GM21717 (cell line): ENCODE results near the gene MCM10.

ENCODE experiments used
- ATAC-seq: cut with Tn5 transposase; IDR thresholded peaks from one replicate; pipeline ENCODE4 v1.9.1; 2021; ENCODE audit warnings: mild to moderate bottlenecking, moderate library complexity; ENCODE audit not compliant: unreplicated experiment

The MCM10 gene

DNA sequence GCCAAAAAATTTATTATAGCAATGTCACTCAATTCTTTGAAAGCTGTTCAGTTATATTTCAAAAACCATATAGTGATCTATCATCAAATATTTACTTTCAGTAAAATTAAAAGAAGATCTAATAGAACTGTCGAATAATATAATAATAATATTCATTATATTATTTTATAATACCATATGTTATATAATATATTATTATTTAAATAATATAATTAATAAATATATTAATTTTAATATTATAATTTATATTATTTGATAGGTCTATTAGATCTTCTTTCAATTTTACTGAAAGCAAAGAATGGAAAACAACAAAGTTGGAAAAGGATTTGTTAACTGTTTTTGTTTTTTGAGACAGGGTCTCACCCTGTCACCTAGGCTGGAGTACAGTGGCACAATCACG, 95.3 kb downstream of the MCM10 start:
- no peak for ATAC-seq

DNA sequence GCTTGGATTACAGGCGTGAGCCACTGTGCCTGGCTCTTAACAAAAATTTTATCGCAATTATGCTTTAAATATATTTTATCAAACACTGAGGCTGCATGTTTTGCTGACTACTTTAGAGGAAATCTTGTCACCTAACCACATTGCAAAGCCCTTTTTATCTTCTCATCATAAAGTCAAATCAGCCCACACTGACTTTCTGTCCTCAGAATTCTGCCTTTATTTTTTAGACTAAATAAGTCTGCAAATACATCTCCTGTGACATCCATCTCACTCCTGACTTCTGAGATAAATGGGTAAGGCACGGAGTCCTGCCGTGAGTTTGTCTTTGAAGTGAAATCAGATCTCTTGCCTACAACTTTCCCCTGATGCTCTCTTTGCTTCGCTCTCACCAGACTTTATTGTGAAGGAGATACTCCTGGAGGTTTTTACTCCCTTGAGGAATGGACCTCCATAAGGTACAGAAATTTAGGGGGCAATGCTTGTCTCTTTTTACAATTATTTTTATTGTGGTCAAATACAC, 96.3 kb downstream of the MCM10 start:
- no peak for ATAC-seq
